Stimulated activated CD4-positive, alpha-beta T cell treated with anti-CD3 and anti-CD28 coated beads, Interleukin-12 subunit alpha, Interleukin-12 subunit beta, amount 100 ng/mL, for 48 hours (primary cell): ENCODE data around the gene STXBP1.
"Not testable (repeated sequence)": the region's sequence is repeated elsewhere in the genome, so short reads cannot be mapped to it uniquely, and the experiment has no call there.

Experiments used
- DNase-seq, 3 donors: peaks; one replicate each; pipeline ENCODE4 v3.0.0-alpha.2; 2020; ENCODE audit warnings: low read depth in 2 of 3, low spot score in 1 of 3

STXBP1 gene

DNA sequence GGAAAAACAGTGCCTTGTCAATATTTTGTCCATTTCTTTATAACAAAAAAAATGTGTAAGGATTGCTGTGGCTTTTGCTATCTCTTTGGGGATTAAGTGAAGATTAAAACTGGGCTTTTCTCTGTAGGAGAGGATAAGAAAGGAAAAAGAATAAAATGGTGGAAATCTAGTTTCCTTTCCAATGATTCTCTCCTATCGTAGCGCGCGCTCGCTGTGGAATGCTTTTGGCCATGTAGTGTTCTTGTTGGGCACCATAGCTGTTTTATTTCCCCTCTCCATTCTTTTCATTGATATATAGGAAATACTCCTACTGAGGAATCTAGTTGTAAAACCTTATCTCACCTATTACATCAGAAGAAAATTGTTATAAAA, 1.5 kb downstream of the STXBP1 start:
- DNase-seq = no peak

GRCh38 chr9:127614961-127615360, 2.9 kb downstream of the STXBP1 start:
- no peak for DNase-seq

DNA sequence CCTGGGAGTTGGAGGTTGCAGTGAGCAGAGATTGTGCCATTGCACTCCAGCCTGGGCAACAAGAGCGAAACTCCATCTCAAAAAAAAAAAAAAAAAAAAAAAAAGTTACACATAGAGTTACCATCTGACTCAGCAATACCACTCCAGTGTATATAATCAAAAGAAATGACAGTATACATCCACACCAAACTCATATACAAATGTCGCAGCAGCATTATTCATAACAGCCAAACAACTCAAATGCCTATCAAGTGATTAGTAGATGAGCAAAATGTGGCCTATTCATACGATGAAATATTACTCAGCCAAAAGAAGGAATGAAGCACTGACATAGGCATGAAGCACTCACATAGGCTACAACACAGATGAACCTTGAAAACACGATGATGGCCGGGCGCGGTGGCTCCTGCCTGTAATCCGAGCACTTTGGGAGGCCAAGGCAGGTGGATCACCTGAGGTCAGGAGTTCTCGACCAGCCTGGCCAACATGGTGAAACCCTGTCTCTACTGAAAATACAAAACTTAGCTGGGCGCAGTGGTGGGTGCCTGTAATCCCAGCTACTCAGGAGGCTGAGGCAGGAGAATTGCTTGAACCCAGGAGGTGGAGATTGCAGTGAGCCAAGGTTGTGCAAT, 9.4 kb downstream of the STXBP1 start:
- DNase-seq = not testable (repeated sequence)

DNA sequence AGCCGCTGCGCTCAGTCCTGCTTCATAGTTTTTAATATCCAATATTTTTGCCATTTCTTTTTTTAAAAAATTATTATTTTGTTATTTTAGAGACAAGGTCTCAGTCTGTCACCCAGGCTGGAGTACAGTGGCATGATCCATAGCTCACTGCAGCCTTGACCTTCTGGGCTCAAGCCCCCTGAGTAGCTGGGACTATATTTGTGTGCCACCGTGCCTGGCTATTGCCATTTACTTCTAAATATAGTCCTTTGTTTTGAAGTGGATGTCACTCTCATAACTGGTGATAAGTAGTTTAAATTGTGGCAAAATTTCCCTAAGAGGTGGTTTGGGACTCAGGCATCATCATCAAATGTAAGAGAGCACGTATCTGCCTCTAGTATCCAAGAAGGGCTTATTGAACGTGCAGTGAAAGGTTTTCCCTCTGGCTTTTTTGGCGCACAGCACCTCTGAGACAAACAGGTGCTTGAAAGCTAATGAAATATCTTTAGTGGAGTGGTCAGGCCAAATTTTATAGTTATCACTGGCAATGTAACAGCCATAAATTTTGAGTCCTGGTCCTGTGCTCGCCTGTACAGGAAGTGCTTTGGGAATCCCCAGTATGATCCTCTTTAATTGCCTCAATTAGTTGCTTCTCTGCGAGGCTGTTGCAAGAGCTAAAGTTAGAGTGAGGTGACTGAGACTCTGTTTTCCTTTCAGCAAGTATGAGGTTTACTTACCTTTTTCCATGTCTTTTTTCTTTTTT, 14.8 kb downstream of the STXBP1 start:
- no peak for DNase-seq

DNA sequence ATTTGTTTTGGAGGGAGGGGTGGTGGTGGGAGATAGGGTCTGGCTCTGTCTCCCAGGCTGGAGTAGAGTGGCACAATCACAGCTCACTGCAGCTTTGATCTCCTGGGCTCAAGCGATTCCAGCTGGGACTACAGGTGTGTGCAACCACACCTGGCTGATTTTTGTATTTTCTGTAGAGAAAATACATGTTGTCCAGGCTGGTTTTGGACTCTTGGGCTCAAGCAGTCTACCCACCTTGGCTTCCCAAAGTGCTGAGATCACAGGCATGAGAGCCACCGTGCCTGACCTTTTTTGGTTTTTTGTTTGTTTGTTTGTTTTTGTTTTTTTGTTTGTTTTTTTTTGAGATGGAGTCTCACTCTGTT, 15.4 kb downstream of the STXBP1 start:
- DNase-seq = no peak

GRCh38 chr9:127628758-127629467, 16.8 kb downstream of the STXBP1 start:
- DNase-seq = no peak

DNA sequence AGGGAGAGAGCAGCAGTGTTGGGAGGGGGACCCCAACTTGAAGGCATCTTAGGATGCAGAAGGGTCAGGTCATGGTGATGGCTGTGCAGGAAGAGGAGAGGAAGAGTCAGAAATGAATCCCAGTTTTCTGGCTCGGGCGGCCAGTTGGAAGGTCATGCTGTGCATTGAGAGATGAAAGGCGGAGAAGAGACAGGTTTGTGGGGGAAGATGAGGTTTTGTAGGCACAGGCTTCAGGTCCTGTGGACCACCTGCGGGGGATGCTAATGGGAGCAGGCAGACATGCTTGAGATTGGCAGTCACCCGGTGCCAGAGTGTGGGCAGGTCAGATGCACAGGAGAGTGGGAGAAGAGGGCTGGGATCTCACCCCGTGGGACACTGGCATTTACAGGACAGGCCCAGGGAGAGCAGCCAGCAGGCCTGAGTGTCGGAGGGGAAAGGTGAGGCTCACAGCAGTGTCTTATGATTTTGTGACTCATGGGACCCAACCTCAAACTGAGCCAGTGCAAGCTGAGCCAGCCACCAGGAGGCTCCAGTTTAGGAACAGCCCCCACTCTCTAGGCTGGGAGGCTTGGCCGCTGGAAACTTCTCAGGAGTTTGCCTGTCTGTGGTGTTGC, 17.5 kb downstream of the STXBP1 start:
- no peak for DNase-seq

GRCh38 chr9:127633216-127633862, 21.3 kb downstream of the STXBP1 start:
- DNase-seq = no peak

- DNase-seq = no peak
Measured at GRCh38 chr9:127634021-127634420, 21.9 kb downstream of the STXBP1 start.

GRCh38 chr9:127634698-127635097, 22.6 kb downstream of the STXBP1 start:
- DNase-seq = no peak

- DNase-seq = no peak
Measured at GRCh38 chr9:127635201-127635735, 23.2 kb downstream of the STXBP1 start.

- no peak for DNase-seq
Measured at GRCh38 chr9:127637322-127637847, 25.3 kb downstream of the STXBP1 start.

- DNase-seq = no peak
Measured at GRCh38 chr9:127640908-127641545, 28.9 kb downstream of the STXBP1 start.

GRCh38 chr9:127642082-127642740, 30.1 kb downstream of the STXBP1 start:
- no peak for DNase-seq

DNA sequence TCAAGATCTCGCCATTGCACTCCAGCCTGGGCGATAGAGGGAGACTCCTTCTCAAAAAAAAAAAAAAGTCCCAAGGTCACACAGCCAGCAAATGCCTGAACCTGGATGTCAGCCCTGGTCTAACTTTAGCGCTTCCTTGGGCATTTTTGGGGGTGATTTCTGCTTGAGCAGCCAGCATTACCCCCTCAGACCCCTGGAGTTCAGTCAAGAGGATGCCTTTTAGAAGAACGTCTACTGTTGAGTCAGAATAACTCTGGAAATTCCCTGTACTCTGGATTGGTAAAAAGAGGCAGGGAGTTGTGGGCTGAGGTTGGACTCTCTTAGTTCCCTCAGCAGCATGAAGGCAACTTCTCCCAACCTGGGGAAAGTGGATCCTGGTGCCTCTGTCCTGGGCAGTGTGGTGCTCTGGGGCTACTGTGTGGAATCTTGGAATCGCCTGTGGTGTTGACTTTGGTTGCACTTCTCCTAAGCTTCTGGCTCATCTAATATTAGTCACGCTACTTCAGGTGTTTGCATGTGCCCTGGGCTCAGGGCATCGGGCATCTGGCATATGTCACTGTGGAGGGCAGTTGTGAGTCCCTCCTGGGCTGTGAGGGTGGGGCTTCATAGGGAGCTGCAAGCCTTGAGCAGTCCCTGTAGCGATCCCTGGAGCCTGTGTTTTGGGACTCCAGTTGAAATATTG, 32.2 kb downstream of the STXBP1 start:
- DNase-seq = no peak

DNA sequence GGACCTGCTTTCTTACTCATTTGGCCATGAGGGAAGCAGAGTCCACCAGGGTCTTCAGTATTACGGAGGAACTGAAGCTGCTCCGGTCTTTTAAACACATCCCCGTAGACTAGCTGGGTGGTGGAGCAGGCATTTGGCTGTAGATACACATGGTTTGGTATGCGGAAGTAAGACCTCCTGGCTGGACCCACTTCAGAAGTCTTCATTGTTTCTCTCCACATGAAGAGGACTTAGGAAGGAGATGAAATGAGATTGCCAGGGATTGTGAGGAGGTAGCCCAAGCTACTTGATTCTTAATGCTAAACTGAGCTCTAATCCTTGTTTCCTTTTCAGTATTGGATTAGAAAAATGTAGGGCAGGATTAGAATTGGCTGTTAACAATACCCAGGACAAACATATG, 32.9 kb downstream of the STXBP1 start:
- DNase-seq = no peak

- DNase-seq = no peak
Measured at GRCh38 chr9:127647451-127647850, 35.4 kb downstream of the STXBP1 start.

- no peak for DNase-seq
Measured at GRCh38 chr9:127650518-127650917, 38.4 kb downstream of the STXBP1 start.
